Stimulated activated CD8-positive, alpha-beta memory T cell treated with anti-CD3 and anti-CD28 coated beads, Interleukin-7, amount 100 ng/mL, for 4 hours (primary cell): ENCODE results near the gene MACROD2.

ENCODE experiments used
- DNase-seq, 2 donors: peaks; one replicate each; pipeline ENCODE4 v3.0.0-alpha.2; 2020; ENCODE audit warnings: low read depth in 2 of 2

MACROD2 gene

GRCh38 chr20:15739035-15739434 is 1743.7 kb downstream of the MACROD2 start:
- DNase-seq = no peak

- no peak for DNase-seq
Observed at GRCh38 chr20:15740046-15740775, 1744.9 kb downstream of the MACROD2 start.

- no peak for DNase-seq
Observed at GRCh38 chr20:15742087-15742486, 1746.8 kb downstream of the MACROD2 start.

GRCh38 chr20:15742627-15743026 is 1747.3 kb downstream of the MACROD2 start:
- DNase-seq = no peak

GRCh38 chr20:15756002-15756753 is 1760.9 kb downstream of the MACROD2 start:
- DNase-seq = no peak

GRCh38 chr20:15756754-15757115 is 1761.4 kb downstream of the MACROD2 start:
- no peak for DNase-seq

- no peak for DNase-seq
Observed at GRCh38 chr20:15759594-15759993, 1764.3 kb downstream of the MACROD2 start.

- DNase-seq = no peak
Observed at GRCh38 chr20:15760001-15760621, 1764.8 kb downstream of the MACROD2 start.

- no peak for DNase-seq
Observed at GRCh38 chr20:15763366-15763765, 1768.0 kb downstream of the MACROD2 start.

- no peak for DNase-seq
Observed at GRCh38 chr20:15767586-15767985, 1772.3 kb downstream of the MACROD2 start.

GRCh38 chr20:15767999-15768741 is 1772.9 kb downstream of the MACROD2 start:
- no peak for DNase-seq

- no peak for DNase-seq
Observed at GRCh38 chr20:15772826-15773225, 1777.5 kb downstream of the MACROD2 start.

- DNase-seq = no peak
Observed at GRCh38 chr20:15774926-15775325, 1779.6 kb downstream of the MACROD2 start.

GRCh38 chr20:15776770-15777466 is 1781.6 kb downstream of the MACROD2 start:
- no peak for DNase-seq

GRCh38 chr20:15784020-15784419 is 1788.7 kb downstream of the MACROD2 start:
- DNase-seq = no peak

- DNase-seq = no peak
Observed at GRCh38 chr20:15789079-15789478, 1793.8 kb downstream of the MACROD2 start.

- no peak for DNase-seq
Observed at GRCh38 chr20:15792855-15793254, 1797.5 kb downstream of the MACROD2 start.

- DNase-seq = no peak
Observed at GRCh38 chr20:15794409-15794808, 1799.1 kb downstream of the MACROD2 start.

- no peak for DNase-seq
Observed at GRCh38 chr20:15795305-15796019, 1800.1 kb downstream of the MACROD2 start.

GRCh38 chr20:15799871-15800270 is 1804.6 kb downstream of the MACROD2 start:
- DNase-seq = no peak

- DNase-seq = no peak
Observed at GRCh38 chr20:15802020-15802419, 1806.7 kb downstream of the MACROD2 start.
